HG02623 (cell line): ENCODE measurements around the gene TMEM54.
"Not testable (repeated sequence)": the region's sequence is repeated elsewhere in the genome, so short reads cannot be mapped to it uniquely, and the experiment has no call there.

ENCODE experiments used
- ATAC-seq: cut with Tn5 transposase; IDR thresholded peaks from one replicate; pipeline ENCODE4 v1.9.1; 2021; ENCODE audit warnings: moderate library complexity; ENCODE audit not compliant: unreplicated experiment

Gene TMEM54

DNA sequence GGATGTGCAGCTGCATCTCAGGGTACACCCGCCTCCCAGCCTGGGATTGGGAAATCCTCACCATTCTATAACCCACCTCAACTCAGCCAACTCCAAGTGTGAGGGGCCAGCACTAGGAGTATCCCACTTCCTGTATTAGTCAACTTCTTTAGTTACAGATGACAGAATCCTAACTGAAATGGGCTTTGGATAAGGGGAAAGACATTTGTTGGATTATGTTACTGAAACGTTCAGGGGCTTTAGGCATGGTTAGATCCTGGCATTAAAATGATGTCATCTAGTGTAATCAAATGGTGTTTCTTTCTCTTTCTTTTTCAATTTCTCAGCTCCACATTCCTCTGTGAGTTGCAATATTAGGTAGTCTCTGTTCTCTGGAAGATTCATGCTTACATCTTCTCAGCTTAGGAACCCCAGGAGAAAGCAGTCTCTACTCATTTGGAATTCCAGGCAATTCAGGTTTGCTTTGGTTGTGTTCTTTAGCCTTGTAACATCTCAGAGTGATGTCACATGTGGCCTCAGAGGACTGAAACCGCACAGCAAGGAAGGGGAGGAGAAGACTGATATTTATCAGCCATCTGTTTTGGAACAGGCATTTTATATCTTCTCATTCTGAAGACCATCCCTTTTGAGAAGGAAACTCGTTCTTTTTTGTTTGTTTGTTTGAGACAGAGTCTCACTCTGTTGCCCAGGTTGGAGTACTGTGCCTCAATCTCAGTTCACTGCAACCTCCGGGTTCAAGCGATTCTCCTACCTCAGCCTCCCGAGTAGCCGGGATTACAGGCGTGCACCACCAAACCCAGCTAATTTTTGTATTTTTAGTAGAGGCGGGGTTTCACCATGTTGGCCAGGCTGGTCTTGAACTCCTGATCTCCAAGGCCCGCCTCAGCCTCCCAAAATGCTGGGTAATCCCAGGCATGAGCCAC is 18.9 kb upstream of the TMEM54 start:
- no peak for ATAC-seq

DNA sequence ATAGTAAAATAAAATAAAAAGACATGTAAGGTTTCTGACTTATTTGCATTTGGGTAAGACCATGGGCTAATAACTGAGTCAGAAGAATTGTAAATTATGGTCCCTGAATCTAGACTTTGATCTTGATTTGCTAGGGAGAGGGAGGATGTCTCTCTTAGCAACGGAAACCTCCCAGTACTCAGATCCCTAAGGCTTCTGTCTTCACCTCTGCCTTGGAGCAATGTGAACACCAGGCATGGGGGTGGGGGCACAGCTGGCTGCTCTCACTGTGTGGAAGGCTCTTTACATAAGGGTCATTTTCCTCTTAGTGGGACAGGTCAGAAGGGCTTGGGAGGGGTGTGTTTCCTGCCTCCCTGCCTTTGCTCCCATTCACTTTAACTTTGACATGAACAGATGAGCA is 17.0 kb upstream of the TMEM54 start:
- ATAC-seq = no peak

DNA sequence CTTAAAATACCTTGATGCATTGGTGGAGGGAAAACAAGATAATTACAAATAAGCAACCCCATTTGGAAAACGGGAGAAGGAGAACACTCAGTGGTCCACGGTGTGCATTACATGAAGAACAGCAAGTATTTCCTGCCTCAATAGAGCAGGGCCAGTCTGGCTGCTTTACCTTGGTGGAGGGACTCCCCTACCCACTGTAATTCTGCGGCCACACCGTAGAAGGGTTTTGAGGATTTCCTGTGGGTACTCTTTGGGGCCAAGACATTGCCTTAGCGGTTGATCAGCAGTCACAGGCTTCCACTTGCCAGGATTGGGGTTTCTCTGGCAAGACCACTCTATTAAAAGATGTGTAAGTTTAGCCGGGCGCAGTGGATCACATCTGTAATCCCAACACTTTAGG is 16.3 kb upstream of the TMEM54 start:
- ATAC-seq = no peak

DNA sequence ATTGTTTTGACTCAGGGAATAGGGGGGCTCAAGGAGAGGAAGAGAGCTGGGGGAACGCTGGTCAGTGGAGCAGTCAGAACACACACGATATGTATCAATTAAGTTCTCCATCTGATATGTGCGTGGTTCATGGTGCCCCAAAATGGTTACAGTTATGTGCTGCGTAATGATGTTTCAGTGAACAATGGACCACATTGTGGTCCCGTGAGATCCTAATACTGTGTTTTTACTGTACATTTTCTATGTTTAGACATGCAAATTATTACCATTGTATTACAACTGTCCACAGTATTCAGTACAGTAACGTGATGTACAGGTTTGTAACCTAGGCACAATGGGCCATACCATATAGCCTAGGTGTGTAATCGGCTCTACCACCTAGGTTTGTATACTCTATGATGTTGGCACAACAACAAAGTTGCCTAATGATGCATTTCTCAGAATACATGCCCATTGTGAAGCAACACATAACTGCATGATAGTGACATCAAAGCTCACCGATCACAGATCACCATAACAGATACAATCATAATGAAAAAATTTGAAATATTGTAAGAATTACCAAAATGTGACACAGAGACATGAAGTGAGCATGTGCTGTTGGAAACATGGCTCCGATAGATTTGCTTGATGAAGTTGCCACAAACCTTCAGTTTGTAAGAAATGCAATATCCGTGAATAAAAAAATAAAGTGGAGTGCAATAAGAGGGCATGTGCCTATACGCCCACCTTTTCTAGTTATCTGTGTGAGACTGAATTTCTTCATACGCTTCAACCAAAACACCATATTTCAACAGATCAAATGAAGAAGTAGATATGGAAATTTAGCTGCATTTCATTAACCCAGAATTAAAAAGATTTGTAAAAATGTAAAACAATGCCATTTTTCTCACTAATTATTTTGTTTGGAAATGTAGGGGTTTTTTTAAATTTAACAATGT is 14.8 kb upstream of the TMEM54 start:
- ATAC-seq = no peak

DNA sequence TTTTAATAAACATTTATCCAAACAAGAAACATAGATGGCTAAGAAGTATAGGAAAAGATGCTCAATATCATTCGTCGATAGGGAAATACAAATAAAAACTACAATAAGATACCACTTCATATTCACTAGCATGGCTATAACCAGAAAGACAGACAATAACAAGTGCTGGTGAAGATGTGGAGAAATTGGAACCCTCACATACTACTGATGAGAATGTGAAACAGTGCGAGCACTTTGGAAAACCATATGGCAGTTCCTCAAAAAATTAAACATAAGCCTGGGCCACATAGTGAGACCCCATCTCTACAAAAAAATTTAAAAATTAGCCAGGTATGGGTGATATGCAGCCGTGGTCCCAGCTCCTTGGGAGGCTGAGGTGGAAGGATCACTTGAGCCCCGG is 9.1 kb upstream of the TMEM54 start:
- no peak for ATAC-seq

DNA sequence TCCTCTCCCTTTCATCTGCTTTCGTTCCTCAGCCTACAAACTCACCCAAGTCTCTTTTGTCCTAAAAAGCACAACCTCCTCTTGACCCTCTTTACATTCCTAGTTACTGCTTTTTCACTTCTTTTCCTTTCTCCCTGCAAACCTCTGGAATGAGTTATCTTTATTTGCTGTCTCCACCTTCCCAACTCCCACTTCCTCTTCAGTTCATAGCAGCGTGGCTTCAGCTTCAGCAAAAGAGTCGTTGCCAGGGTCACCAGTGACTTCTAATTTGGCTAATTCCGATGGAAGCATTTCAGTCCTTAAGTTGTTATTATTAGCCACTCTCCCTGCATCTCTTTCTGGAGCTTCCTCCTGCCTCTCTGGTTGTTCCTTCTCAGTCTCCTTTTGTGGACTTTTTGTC is 6.2 kb upstream of the TMEM54 start:
- ATAC-seq = no peak

DNA sequence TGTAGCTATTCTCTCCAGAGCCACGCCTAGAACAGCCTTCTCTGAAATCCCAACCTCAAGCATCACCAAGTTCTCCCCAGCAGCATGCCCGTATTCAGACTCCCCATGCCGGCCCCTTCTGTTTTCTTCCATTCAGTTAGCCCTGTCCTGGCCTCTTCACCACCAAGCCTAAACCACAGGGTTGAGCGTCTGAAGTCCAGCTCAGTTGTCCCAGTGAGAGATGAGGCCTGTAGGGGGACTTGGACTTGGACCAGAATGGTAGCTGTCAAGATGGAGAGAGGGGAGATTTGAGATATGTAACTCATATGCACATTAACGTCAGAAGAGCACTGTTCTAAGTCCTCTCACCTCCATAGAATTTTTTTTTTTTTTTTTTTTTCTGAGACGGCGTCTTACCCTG is 5.5 kb upstream of the TMEM54 start:
- ATAC-seq = no peak

DNA sequence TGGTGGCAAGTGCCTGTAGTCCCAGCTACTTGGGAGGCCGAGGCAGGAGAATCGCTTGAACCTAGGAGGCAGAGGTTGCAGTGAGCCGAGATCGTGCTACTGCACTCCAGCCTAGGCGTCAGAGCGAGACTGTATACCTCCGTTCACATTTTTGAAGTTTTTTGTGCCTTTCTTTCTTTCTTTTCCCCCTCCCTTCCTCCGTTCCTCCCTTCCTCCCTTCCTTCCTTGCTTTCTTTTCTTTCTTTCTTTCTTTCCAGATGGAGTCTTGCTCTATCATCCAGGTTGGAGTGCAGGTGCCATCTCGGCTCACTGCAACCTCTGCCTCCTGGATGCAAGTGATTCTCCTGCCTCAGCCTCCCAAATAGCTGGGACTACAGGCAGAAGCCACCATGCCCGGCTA is 4.4 kb upstream of the TMEM54 start:
- not testable (repeated sequence) for ATAC-seq

DNA sequence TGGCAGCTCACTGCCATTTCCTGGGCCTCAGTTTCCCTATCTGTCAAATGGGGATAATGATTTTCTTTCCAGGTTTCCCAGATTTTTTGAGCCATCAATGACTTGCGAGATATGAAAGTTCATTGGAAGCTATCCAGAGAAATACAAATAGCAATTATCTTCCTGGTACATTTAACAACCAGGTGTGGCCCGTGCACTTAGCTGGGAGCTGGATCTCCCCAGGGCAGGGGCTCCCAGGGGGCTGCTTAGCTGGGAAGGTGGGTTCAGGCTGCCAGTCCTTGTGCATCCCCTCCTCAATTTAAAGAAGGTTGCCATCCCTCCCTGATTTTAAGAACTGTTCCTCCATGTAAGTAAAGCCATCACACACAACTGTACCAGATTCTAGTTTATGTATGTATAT is 3.6 kb upstream of the TMEM54 start:
- no peak for ATAC-seq

DNA sequence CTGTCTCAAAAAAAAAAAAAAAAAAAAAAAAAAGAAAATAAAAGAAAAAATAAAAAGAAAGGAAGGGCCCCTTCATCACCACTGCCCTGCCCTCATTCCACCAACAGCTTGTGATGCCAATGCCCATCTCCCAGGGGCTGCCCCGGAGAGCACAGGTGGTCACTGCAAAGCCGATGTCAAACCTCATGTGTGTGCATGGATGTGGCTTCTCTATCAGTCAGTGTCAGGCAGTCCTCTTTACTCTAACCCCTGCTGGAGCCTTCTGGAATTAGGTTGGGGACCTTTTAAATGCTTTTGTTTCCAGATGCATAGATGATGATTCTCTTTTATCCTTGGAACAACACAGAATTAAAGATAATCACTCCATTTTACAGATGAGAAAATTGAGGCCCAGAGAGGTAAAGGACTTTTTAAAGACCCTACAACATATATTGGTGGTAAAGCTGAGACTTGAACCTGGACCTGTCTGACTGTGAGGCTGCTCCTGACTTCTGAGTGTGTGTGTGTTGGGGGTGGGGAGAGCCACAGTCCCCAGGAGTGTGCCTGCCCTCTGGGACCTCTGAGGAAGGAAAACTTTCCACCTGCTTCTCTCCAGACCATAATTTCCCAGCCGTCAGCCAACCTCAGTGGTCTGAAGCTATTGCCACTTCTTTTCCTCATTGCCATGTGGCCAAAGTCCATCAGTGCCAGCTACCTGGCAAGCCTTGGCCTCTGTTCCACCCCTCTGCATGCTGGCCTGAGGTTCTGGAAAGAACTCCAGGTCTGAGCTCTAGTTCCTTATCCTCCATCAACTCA is 3.0 kb upstream of the TMEM54 start:
- ATAC-seq = no peak

DNA sequence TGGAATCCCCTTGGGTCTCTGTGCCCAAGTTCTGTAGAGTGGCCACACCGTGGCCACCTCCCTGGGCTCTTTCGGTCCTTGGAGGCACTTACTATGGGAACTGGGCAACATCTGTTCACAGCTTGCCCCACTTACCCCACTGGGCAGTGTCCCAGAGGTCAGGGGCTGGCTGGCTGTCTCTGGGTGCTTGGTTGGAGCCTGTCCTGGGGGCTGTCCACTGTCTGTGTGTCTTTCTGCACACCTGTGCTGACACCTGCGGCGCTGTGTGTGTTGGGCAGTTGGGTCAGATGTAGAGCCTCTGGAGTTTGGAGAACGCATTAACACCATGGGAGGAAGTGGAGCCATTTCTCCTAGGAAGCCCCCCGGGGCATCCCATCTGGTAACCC is 1.3 kb upstream of the TMEM54 start:
- no peak for ATAC-seq

DNA sequence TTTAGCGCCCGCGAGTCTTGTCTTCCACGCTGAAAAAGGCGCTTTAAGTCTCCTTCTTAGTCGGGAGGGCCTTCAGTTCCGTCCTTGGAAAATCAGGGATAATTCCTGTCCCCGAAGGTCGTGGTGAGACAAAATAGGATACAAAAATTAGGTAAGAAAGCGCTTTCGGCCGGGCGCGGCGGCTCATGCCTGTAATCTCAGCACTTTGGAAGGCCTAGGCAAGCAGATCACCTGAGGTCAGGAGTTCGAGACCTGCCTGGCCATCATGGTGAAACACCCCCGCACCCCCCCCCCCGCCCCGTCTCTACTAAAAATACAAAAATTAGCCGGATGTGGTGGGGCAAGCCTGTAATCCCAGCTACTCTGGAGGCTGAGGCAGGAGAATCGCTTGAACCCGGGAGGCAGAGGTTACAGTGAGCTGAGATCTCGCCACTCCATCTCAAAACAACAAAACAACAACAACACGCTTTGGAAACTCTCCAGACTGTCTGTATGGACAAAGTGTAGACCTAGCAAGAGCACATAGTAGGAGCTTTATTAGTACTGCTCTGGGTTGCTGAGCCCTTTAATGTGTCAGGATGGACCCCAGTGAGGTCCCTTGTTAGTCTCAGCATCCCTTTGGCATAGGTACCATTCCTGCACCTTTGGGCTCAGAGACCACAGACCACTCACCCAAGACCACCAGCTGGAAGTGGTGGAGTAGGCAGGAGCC is 790 bp upstream of the TMEM54 start:
- no peak for ATAC-seq

DNA sequence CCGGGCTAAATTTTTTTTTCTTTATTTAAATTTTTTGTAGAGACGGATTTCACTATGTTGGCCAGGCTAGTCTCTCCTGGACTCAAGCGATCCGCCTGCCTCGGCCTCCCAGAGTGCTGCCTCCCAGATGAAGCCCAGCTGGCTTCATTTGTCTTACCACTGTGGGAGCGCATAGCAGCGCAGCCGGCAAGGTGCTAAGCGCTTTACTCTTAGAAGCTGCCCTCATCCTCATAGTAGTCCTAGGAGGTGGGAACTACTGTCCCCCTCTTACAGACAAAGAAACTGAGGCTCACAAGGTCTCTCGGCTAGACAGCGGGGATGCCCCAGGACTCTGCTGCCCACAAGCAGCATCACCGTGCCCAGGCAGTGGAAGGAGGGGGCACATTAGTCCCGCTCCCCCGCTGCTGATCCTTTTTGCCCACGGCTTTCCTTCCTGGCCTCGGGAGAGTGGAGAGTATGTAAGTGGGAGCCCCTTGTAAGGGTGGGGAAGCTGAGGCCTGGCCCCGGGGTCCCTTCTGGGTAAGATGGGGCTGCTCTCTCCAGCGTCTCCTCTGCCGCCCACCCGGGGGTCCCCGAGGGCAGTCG is 726 bp downstream of the TMEM54 start:
- ATAC-seq = no peak

DNA sequence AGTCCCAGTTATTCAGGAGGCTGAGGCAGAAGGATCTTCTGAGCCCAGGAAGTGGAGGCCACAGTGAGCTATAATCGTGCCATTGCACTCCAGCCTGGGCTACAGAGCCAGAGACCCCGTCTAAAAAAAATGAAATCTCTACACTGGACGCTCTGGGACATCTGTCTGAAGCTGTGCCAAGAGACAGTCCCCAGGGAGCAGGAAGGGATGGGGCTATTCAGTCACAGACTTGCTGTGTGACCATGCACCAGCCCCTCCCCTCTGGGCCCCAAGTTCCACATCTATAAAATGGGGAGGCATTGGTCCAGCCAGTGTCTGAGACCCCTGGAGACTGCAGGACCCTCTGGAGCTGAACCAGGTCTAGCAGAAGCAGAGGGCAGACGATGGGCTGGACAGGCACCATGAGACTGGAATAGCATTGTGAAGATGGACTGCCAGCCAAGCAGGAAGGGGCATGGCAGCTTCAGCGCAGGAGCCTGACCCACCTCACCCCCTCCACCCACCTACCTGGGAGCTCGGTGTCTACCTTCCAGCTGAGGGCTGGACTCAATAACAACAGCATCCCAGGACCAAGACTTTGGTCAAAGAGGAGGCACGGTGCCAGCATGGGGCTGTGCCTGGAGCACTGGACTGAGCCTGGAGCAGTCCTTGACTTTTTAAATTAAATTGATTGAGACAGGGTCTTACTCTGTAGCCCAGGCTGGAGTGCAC is 1.4 kb downstream of the TMEM54 start:
- ATAC-seq = no peak

DNA sequence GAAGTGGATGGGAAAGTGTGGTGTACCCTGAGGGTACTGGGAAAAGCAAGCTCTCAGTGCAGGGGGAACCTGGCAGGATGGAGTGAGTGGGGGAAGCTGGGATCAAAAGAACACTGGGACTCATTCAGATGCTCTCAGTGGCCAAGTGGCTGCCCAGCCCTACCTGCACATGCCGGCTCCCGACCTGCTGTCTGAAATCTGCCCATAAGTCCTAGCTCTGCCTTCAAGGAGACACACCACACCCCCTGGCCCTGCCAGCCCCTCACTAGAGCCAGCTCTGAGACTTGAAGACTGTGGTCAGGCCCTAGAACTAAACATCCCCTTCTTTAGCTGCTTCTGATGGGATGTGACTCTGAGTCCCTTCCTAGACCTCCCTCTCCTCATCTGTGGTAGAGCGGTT is 2.2 kb downstream of the TMEM54 start:
- no peak for ATAC-seq

DNA sequence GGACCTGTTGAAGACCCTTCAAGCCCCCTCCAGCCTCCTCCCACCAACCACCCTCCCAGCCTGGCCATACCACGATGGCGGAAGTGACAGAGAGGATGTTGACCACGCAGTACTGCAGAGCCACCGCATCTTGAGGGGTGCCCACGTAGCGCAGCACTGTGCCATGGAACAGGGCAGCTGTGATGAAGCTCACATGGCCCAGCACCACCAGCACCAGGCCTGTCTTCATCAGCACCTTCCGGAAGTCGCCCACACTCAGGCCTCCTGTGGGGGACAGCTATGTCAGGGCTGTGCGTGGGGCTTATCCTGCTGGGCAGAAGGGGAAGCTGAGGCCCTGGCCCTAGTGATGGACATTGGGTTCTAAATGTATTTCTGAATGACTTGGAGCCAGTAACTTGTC is 3.1 kb downstream of the TMEM54 start:
- no peak for ATAC-seq

DNA sequence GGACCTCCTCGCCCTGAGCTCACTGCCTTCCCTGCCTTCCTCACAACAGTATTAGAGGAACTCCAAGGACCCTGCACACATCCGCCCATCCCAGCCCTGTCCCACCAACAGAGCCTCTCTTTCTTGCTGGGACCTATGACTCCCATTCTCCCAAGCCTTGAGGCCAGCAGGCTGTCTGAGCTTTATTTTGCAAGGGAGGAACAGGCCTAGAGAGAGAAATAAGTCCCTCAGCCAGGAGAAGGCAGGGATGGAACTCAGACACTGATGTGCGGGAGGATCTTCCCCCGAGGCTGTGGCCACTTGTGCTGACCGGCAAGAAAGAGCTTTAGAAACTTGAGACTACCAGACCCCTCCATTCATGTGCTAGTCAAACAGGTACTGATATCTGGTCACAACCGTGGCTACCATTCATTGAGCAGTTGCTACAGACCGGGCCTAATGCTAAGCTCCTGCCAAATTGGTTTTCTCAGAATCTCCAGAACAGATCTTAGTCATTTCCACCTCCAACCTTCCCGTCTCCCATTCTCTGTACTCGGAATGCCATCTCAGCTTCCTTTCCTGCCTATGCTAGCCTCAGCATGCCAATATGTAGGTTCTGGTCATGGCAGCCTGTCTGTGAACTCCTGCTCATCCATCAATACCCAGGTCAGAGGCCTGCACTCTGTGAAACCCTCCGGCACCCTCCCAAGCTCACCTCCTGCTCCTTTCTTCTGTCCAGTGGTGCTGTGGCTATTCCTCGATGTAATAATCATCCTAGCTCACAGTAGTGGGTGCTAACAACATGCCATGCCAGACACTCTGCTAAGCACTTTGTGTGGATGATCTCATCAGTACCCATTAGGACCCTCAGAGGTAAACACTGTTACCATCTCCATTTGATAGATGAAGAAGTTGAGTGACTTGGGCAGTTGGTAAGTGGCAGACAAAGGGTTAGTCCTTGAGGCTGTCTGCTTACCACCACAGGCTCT is 3.8 kb downstream of the TMEM54 start:
- no peak for ATAC-seq

DNA sequence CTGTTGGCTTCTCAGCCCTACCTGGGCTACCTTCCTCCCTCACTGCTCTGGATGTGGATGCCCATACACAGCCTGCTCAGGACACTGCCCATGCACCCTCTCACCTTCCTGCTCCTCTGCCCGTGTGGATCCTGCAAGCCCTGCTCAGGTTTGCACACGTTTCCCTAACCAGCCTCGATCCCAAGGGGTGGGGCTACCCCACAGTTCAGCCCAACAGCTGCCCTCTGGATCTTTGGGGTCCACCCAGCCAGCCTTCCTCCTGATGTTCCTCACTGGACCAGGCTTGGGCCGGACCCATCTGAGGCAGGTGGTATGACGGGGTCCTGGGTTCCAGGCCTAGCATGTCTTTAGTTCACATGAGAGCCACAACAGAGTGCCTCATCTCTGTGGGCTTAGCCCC is 4.7 kb downstream of the TMEM54 start:
- ATAC-seq = no peak
